ENCODE results near the gene BRSK1.
A peak's percentile ranks its signal among the peaks of the same experiment; 100 is the strongest.

BRSK1 gene

DNA sequence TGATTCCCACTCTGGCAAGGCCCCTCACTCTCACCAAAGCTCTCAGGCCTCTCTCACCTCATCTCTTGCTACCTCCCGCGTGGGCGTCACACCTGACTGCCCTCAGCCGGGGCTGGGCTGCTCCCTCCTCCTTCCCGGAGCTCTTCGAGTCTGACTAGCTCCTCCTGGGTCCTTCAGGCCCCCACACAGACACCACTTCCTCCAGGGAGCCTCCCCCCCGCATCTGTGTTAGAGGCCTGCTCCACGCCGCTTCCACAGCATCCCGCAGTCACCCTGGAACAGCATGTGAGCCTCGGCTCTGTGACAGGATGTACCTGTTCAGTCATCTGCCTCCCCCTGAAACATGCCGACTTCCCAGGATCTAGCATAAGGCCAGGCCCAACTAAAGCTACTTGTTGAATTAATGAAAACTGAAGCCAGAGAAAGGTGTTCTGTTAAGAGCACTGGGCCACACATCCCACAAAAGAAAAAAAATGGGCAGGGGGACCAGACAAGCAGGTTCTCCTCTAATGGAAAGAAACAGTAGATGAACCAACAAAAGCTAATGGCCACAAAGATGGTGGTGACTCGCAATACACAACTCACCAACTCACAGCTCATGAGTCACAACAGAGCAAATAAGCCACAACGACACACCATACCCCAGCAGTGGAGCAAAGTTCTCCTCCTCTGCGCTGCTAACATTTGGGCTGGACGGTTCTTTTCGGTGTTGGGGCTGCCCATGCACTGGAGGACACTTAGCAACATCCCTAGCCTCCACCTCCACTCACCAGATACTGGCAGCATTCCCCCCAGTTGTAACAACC, 28.0 kb upstream of the BRSK1 start:
- TF ChIP-seq, protein P1, sequence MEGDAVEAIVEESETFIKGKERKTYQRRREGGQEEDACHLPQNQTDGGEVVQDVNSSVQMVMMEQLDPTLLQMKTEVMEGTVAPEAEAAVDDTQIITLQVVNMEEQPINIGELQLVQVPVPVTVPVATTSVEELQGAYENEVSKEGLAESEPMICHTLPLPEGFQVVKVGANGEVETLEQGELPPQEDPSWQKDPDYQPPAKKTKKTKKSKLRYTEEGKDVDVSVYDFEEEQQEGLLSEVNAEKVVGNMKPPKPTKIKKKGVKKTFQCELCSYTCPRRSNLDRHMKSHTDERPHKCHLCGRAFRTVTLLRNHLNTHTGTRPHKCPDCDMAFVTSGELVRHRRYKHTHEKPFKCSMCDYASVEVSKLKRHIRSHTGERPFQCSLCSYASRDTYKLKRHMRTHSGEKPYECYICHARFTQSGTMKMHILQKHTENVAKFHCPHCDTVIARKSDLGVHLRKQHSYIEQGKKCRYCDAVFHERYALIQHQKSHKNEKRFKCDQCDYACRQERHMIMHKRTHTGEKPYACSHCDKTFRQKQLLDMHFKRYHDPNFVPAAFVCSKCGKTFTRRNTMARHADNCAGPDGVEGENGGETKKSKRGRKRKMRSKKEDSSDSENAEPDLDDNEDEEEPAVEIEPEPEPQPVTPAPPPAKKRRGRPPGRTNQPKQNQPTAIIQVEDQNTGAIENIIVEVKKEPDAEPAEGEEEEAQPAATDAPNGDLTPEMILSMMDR (conservative IDR thresholded peaks at IDR 0.05): no peak
- no peak for TF ChIP-seq ZFX (IDR thresholded peaks at IDR 0.05)
- H3K27ac ChIP-seq: no peak overlapping the region

DNA sequence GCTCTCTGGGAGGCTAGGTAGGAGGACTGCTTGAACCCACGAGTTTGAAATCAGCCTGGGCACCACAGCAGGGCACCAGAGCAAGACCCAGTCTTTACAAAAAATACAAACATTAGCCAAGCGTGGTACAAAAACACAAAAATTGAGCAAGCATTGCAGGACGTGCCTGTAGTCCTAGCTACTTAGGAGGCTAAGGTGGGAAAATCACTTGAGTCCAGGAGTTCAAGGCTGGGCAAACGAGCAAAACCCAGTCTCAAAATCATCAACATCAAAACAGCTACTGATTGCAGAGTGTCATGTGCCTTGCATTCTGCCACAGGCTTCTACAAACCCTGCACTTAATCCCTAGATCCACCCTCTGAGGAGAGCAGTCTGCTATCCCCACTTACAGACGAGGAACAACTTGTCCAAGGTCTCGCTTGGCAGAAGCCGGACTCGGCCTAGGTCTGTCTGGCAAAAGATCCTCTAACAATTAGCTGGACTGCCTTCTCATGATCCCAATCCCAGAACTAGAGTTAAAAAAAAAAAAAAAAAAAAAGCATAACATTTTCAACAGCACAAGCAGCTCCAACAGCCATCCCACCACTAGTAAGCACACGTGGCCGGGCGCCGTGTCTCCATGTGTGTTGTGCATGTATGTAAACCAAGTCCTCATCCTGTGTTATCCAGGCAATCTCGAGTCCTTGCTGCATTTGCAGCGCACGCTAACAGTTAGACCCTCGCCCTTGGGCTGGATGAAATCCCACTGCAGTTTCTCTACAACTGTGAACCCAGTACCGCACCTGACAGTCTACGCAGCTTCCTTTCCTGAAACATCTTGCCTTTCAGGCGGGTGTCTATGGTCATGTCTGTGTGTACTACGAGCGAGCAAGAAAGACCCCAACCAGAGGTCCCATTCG, 27.0 kb upstream of the BRSK1 start:
- H3K27ac ChIP-seq: no peak overlapping the region
- TF ChIP-seq ZFX (IDR thresholded peaks at IDR 0.05): no peak
- TF ChIP-seq, protein P1 (conservative IDR thresholded peaks at IDR 0.05): no peak

DNA sequence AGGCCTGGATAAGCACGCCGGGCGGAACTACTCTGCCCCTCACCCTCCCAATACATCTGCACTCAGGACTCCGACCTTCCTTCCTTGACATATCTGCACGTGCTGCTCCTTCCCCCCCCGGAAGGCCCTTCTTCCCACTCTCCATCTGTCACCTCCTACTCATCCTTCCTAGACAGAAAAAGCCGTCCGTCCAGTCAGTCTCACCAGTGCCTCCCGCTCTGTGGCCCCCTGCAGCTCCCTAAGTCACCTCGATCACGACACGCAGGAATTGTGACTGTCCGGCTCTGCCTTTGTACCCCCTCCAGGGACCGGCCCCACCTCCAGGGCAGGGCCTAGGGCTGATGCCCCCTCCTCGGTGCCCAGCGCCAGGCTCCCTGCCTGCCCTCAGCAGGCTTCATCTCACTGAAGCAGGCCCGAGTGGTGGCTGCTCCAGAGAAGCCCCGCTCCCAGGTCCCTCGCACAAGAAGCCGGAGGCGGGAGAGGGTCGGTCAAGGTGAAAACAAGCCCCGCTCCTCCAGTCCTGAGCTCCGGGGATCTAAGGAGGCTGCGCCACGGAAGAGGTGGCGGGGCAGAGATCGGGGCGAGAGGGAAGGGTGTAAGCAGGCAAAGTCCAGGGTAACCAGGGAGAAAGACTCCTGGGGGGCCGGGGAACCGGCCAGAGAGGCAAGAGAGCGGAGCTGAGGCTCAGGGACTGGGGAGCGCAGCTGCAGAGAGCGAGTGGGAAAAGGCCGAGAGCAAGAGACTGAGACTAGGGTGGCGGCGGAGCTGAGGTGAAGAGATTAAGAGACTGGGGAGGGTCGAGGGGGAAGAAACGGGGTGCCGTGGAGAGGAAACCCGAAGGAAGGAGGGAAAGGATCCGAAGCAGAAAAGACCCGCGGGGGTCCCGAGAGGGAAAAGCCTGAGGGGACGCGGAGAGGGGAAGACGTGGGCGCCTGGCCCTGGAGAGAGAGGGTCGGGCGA, 26.1 kb upstream of the BRSK1 start:
- TF ChIP-seq, protein P1 (conservative IDR thresholded peaks at IDR 0.05): no peak
- no peak for TF ChIP-seq ZFX (IDR thresholded peaks at IDR 0.05)
- H3K27ac ChIP-seq: peak overlapping the region; percentile 93

DNA sequence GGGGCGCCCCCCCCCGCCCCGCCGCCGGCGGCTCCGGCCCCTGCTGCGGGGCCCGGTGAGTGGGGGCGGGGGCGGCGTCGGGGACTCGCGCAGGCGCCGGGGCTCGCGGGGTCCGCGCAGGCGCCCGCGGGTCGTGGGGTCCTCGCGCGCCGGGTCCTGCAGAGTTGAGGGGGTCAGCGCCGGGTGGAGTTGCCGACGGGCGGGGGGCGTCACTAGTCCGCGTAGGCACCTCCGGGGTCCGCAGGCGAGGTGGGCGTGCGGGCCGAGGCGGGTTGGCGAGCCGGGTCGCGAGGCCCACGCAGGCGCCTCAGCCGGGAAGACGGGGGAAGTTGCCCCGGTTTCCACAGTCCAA, 25.3 kb upstream of the BRSK1 start:
- peak overlapping the region; percentile 93 for H3K27ac ChIP-seq
- TF ChIP-seq, protein P1 (conservative IDR thresholded peaks at IDR 0.05): no peak

DNA sequence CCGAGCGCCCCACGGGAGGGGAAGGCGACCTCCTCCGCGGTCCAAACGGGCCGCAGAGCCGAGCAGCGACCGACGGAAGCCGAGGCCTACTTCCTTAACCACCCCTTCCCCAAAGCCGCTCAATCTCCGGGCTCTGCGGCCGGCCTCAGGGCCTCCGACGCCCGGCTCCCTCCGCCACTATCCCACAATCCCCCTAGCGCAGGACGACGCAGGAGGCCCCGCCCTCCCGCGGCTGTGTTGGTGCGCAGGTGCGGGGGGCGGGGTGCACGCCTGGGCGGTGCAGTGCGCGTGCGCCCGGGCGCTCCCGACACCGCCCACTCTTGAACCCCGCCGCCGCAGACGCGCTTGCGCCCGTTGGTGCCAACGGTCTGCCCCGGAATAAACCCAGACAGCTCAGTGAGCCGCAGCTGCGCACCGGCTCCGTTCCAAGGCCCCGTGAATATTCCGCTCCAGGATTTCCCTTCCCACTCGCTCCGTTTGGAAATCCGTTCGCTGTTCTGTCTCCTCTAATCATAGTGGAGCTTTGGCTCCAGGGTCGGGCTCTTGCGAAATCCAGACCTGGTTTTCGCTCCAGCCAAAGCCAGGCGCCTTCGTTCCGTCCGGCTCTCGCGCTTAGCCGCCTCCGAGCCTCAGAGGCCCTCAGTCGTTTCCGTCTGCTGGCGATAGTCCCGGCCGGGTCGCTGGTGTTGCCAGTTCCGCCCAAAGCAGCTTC, 24.8 kb upstream of the BRSK1 start, which contains the start of gene PPP6R1:
PPP6R1 (minus strand) TSS at position 190 of the 712 bp plus-strand sequence. CDS start 11,914 bp downstream, outside the sequence.
- TF ChIP-seq ZFX (IDR thresholded peaks at IDR 0.05): peak; percentile 89; the same call in 1 of the 2 replicates
- TF ChIP-seq, protein P1 (conservative IDR thresholded peaks at IDR 0.05): no peak
- peak within 1 kb of the TSS; percentile 93 for H3K27ac ChIP-seq

DNA sequence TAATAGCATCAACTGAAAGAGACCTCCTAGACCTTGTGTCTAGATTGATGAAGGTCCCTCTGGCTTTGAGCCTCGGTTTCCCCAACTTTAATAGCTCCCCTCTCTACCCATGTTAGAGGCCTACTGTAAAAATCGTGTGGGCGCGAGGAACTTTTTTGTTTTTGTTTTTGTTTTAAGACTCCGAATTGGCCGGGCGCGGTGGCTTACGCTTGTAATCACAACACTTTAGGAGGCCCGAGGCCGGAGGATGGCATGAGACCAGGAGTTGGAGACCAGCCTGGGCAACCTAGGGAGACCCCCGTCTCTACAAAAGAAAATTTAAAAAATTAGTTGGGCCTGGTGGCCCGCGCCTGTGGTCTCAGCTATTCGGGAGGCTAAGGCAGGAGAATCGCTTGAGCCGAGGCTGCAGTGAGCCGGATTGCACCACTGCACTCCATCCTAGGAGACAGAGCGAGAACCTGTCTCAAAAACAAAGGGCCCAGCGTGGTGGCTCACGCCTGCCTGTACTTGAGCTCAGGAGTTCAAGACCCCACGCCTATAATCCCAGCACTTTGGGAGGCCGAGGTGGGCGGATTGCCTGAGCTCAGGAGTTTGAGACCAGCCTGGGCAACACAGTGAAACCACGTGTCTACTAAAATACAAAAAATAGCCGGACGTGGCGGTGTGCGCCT, 24.1 kb upstream of the BRSK1 start:
- peak overlapping the region; percentile 93 for H3K27ac ChIP-seq
- TF ChIP-seq ZFX (IDR thresholded peaks at IDR 0.05): peak; percentile 13; the same call in 1 of the 2 replicates
- TF ChIP-seq, protein P1 (conservative IDR thresholded peaks at IDR 0.05): no peak

Measured in C4-2B (cell line).